Panc1 (cell line): ENCODE measurements around the gene ANKMY1.

Source experiments
- CTCF ChIP-seq: fragments of 450-650 bp; IDR thresholded peaks from 2 replicates; pipeline ENCODE4 v1.5.1; 2017; ENCODE audit warnings: mild to moderate bottlenecking
- POLR2AphosphoS5 ChIP-seq: IDR thresholded peaks from 2 replicates; pipeline ENCODE4 v1.6.1; 2012; ENCODE audit warnings: mild to moderate bottlenecking, low read depth, low read length, moderate library complexity
- REST ChIP-seq, 2 experiments: IDR thresholded peaks; 2 replicates each; pipeline ENCODE4 v1.6.1; 2011 to 2012; ENCODE audit warnings: low read depth in 2 of 2, control low read depth in 1 of 2, low read length in 1 of 2, mild to moderate bottlenecking in 1 of 2, moderate library complexity in 1 of 2; ENCODE audit not compliant: insufficient read depth in 1 of 2
- SIN3A ChIP-seq: IDR thresholded peaks from 2 replicates; pipeline ENCODE4 v1.6.1; 2012; ENCODE audit warnings: low read depth, mild to moderate bottlenecking, low read length, moderate library complexity, borderline replicate concordance; ENCODE audit not compliant: insufficient read depth

- TF ChIP-seq CTCF (no peak), POLR2AphosphoS5 (peak; percentile 66), SIN3A (peak; percentile 79; the same call in 1 of the 2 replicates), REST (IDR thresholded peaks at IDR 0.05; ENCODE audit: insufficient read depth in 1 of 2, low read depth in 2 of 2, low read length in 1 of 2) (no peak; a peak in 1 of 4 replicates)
Measured at GRCh38 chr2:240586198-240586918, 28.6 kb upstream of the ANKMY1 start, which contains the start of gene CAPN10.
